Vagina (tissue), 2 donors: ENCODE measurements around the gene SEL1L.
"Not testable (repeated sequence)": the region's sequence is repeated elsewhere in the genome, so short reads cannot be mapped to it uniquely, and the experiment has no call there.

Experiments used
- CTCF ChIP-seq, 3 experiments: fragments of 450-650 bp in 2 of 3; fragments of 200-600 bp in 1 of 3; sonication (generic) in 1 of 3; IDR thresholded peaks; one replicate each; pipeline ENCODE4 v1.5.1; 2017 to 2019; ENCODE audit warnings: antibody characterized with exemption in 3 of 3, mild to moderate bottlenecking in 2 of 3, moderate library complexity in 2 of 3
- POLR2A ChIP-seq, 2 donors: fragments of 450-650 bp; IDR thresholded peaks; one replicate each; pipeline ENCODE4 v1.6.1; 2017; ENCODE audit warnings: antibody characterized with exemption in 2 of 2, mild to moderate bottlenecking in 2 of 2, moderate library complexity in 2 of 2
- POLR2AphosphoS5 ChIP-seq, 2 donors: sonication (generic); formaldehyde crosslinking; IDR thresholded peaks; one replicate each; pipeline ENCODE4 v1.9.0; 2017; ENCODE audit warnings: antibody characterized with exemption in 2 of 2, mild to moderate bottlenecking in 2 of 2, low read depth in 1 of 2; ENCODE audit not compliant: insufficient read depth in 1 of 2

- not testable (repeated sequence) for TF ChIP-seq CTCF (IDR thresholded peaks at IDR 0.05); POLR2AphosphoS5 (IDR thresholded peaks at IDR 0.05; ENCODE audit: insufficient read depth in 1 of 2, low read depth in 1 of 2); POLR2A (IDR thresholded peaks at IDR 0.05)
Observed at GRCh38 chr14:81465003-81465392, 68.7 kb downstream of the SEL1L start.
